Mesothelial cell of epicardium (in vitro differentiated cells): ENCODE data around the gene DACH1. TPM values are rescaled to one million over a fixed set of nuclear protein-coding genes. Genes with fewer than 3 reads are reported as not detected.
"Not testable (repeated sequence)": the region's sequence is repeated elsewhere in the genome, so short reads cannot be mapped to it uniquely, and the experiment has no call there.

Experiments used
- DNase-seq, 2 experiments: peaks; one replicate each; pipeline ENCODE4 v3.0.0; 2021; ENCODE audit warnings: low spot score in 2 of 2; ENCODE audit not compliant: unreplicated experiment in 2 of 2
- H3K27ac Mint-ChIP-seq: 2 replicates; pipeline ENCODE4 v1.8.0; 2021; ENCODE audit warnings: mixed read lengths
- H3K27me3 Mint-ChIP-seq: 2 replicates; pipeline ENCODE4 v1.8.0; 2021; ENCODE audit warnings: low read depth, mixed read lengths
- H3K36me3 Mint-ChIP-seq: 2 replicates; pipeline ENCODE4 v1.8.0; 2021; ENCODE audit warnings: mixed read lengths
- H3K4me1 Mint-ChIP-seq: 2 replicates; pipeline ENCODE4 v1.8.0; 2021; ENCODE audit warnings: mixed read lengths
- H3K4me3 Mint-ChIP-seq: 2 replicates; pipeline ENCODE4 v1.8.0; 2021; ENCODE audit warnings: mild to moderate bottlenecking, moderate library complexity, mixed read lengths
- H3K9me3 Mint-ChIP-seq: 2 replicates; pipeline ENCODE4 v1.8.0; 2021; ENCODE audit warnings: mixed read lengths
- CTCF ChIP-seq: fragments of 200-600 bp; sonication (generic); IDR thresholded peaks from one replicate; pipeline ENCODE4 v1.5.0; 2021; ENCODE audit warnings: antibody characterized with exemption; ENCODE audit not compliant: unreplicated experiment
- total RNA-seq: library from RNA; stranded (reverse); gene quantifications from 3 replicates; pipeline ENCODE4 v1.2.1, GENCODE V29; 2021

Gene DACH1
- total RNA-seq, 1 donor from 2014 or later = 69.0 TPM

- TF ChIP-seq CTCF = no peak
- peaks cover 26% of the 10 kb centered on the region for H3K4me1 Mint-ChIP-seq
- no peak overlapping the region for H3K27ac Mint-ChIP-seq
- no peak for DNase-seq
- no peaks in the 10 kb centered on the region for H3K27me3 Mint-ChIP-seq
- no peak overlapping the region for H3K4me3 Mint-ChIP-seq
- no peaks in the 10 kb centered on the region for H3K9me3 Mint-ChIP-seq
- H3K36me3 Mint-ChIP-seq = peaks cover 9% of the 10 kb centered on the region
These were observed 78.0 kb downstream of the DACH1 start for GRCh38 chr13:71789037-71789436.

GRCh38 chr13:71787414-71787813 is 79.6 kb downstream of the DACH1 start:
- Mint-ChIP-seq H3K27me3 (no peaks in the 10 kb centered on the region), H3K4me1 (peaks cover 38% of the 10 kb centered on the region), H3K36me3 (peaks cover 9% of the 10 kb centered on the region), H3K9me3 (no peaks in the 10 kb centered on the region), H3K27ac (peak overlapping the region; percentile 47), H3K4me3 (no peak overlapping the region)
- TF ChIP-seq CTCF = no peak
- DNase-seq = no peak

GRCh38 chr13:71786875-71787274 is 80.1 kb downstream of the DACH1 start:
- Mint-ChIP-seq H3K27me3 (no peaks in the 10 kb centered on the region), H3K36me3 (peaks cover 7% of the 10 kb centered on the region), H3K4me1 (peaks cover 38% of the 10 kb centered on the region), H3K4me3 (no peak overlapping the region), H3K9me3 (no peaks in the 10 kb centered on the region), H3K27ac (peak overlapping the region; percentile 69)
- DNase-seq = no peak
- TF ChIP-seq CTCF = no peak

- DNase-seq = no peak
- Mint-ChIP-seq H3K4me1 (peaks cover 34% of the 10 kb centered on the region), H3K9me3 (no peaks in the 10 kb centered on the region), H3K27me3 (no peaks in the 10 kb centered on the region), H3K4me3 (no peak overlapping the region), H3K36me3 (peaks cover 7% of the 10 kb centered on the region), H3K27ac (peak overlapping the region; percentile 57)
- no peak for TF ChIP-seq CTCF
These were observed 81.6 kb downstream of the DACH1 start for GRCh38 chr13:71785361-71785760.

GRCh38 chr13:71780546-71780945 is 86.5 kb downstream of the DACH1 start:
- no peaks in the 10 kb centered on the region for H3K9me3 Mint-ChIP-seq
- no peaks in the 10 kb centered on the region for H3K27me3 Mint-ChIP-seq
- peaks cover 8% of the 10 kb centered on the region for H3K36me3 Mint-ChIP-seq
- DNase-seq = no peak
- peaks cover 25% of the 10 kb centered on the region for H3K4me1 Mint-ChIP-seq
- H3K4me3 Mint-ChIP-seq = no peak overlapping the region
- no peak overlapping the region for H3K27ac Mint-ChIP-seq
- no peak for TF ChIP-seq CTCF

- H3K4me3 Mint-ChIP-seq, H3K36me3 Mint-ChIP-seq, H3K27me3 Mint-ChIP-seq, H3K9me3 Mint-ChIP-seq, H3K27ac Mint-ChIP-seq, DNase-seq: not testable (repeated sequence)
- peaks cover 32% of the 10 kb centered on the region for H3K4me1 Mint-ChIP-seq
These were observed 88.0 kb downstream of the DACH1 start for GRCh38 chr13:71778998-71779397.
